Fibroblast of villous mesenchyme (primary cell): ENCODE data around the gene DPP8. TPM values are rescaled to one million over a fixed set of nuclear protein-coding genes. Genes with fewer than 3 reads are reported as not detected.
A peak's percentile ranks its signal among the peaks of the same experiment; 100 is the strongest.

Source experiments
- DNase-seq: peaks from one replicate; pipeline ENCODE4 v3.0.0-alpha.2; 2010; ENCODE audit warnings: low read depth
- H3K4me3 ChIP-seq: 2 replicates; pipeline ENCODE4 v1.5.1; 2011; ENCODE audit warnings: low read depth, mild to moderate bottlenecking, low read length
- CTCF ChIP-seq: IDR thresholded peaks from 2 replicates; pipeline ENCODE4 v1.5.1; 2012; ENCODE audit warnings: low read depth, mild to moderate bottlenecking, low read length; ENCODE audit not compliant: insufficient read depth
- total RNA-seq: library from RNA; depleted of rRNA; stranded (reverse); fragments of >200 nt; gene quantifications from 2 replicates; pipeline ENCODE4 v1.2.3, GENCODE V29; 2012

Gene DPP8
- total RNA-seq: 41.6 and 49.2 TPM in 2 replicates

- TF ChIP-seq CTCF: peak; percentile 91
- H3K4me3 ChIP-seq: peak within 1 kb of the TSS; percentile 99
- DNase-seq: peak; percentile 95
Observed at GRCh38 chr15:65516997-65517865, at the start of gene DPP8. DPP8 (minus strand) TSS chr15:65517689; CDS start chr15:65512553, 5,136 bp downstream.

GRCh38 chr15:65561934-65562333, 44.4 kb upstream of the DPP8 start:
- TF ChIP-seq CTCF: no peak
- no peak for DNase-seq
- H3K4me3 ChIP-seq: no peak overlapping the region

GRCh38 chr15:65559941-65560340, 42.5 kb upstream of the DPP8 start:
- TF ChIP-seq CTCF: no peak
- no peak overlapping the region for H3K4me3 ChIP-seq
- no peak for DNase-seq

- no peak for TF ChIP-seq CTCF
- H3K4me3 ChIP-seq: no peak overlapping the region
- no peak for DNase-seq
Observed at GRCh38 chr15:65558997-65559760, 41.7 kb upstream of the DPP8 start.

GRCh38 chr15:65558336-65558735, 40.8 kb upstream of the DPP8 start:
- no peak for TF ChIP-seq CTCF
- DNase-seq: peak; percentile 82

GRCh38 chr15:65556622-65557021, 39.1 kb upstream of the DPP8 start:
- no peak for DNase-seq
- no peak overlapping the region for H3K4me3 ChIP-seq
- no peak for TF ChIP-seq CTCF

More at GRCh38 chr15:65558336-65558735, 40.8 kb upstream of the DPP8 start:
- no peak overlapping the region for H3K4me3 ChIP-seq
